Activated CD4-positive, alpha-beta T cell treated with anti-CD3 and anti-CD28 coated beads for 24 hours (primary cell): Measurements from ENCODE around the gene RAPGEF2.
"Not testable (repeated sequence)": the region's sequence is repeated elsewhere in the genome, so short reads cannot be mapped to it uniquely, and the experiment has no call there.

ENCODE experiments used
- DNase-seq, 2 donors: peaks; one replicate each; pipeline ENCODE4 v3.0.0-alpha.2; 2020; ENCODE audit warnings: low read depth in 2 of 2

RAPGEF2 gene

GRCh38 chr4:159239629-159240028, 136.8 kb downstream of the RAPGEF2 start:
- no peak for DNase-seq

GRCh38 chr4:159240046-159240445, 137.2 kb downstream of the RAPGEF2 start:
- DNase-seq = no peak

GRCh38 chr4:159240687-159241086, 137.8 kb downstream of the RAPGEF2 start:
- no peak for DNase-seq

- DNase-seq = no peak
Measured at GRCh38 chr4:159242427-159242826, 139.5 kb downstream of the RAPGEF2 start.

GRCh38 chr4:159248384-159249178, 145.7 kb downstream of the RAPGEF2 start:
- DNase-seq = no peak

GRCh38 chr4:159250751-159251325, 148.0 kb downstream of the RAPGEF2 start:
- no peak for DNase-seq

- DNase-seq = not testable (repeated sequence)
Measured at GRCh38 chr4:159251580-159251979, 148.7 kb downstream of the RAPGEF2 start.

- no peak for DNase-seq
Measured at GRCh38 chr4:159252491-159252890, 149.6 kb downstream of the RAPGEF2 start.

- no peak for DNase-seq
Measured at GRCh38 chr4:159256037-159256436, 153.2 kb downstream of the RAPGEF2 start.

- DNase-seq = no peak
Measured at GRCh38 chr4:159258889-159259560, 156.1 kb downstream of the RAPGEF2 start.

- DNase-seq = no peak
Measured at GRCh38 chr4:159264057-159264456, 161.2 kb downstream of the RAPGEF2 start.

- DNase-seq = no peak
Measured at GRCh38 chr4:159266981-159267868, 164.3 kb downstream of the RAPGEF2 start.

GRCh38 chr4:159267869-159268285, 165.0 kb downstream of the RAPGEF2 start:
- DNase-seq = no peak

GRCh38 chr4:159268607-159269006, 165.7 kb downstream of the RAPGEF2 start:
- DNase-seq = no peak

GRCh38 chr4:159269116-159269515, 166.2 kb downstream of the RAPGEF2 start:
- DNase-seq = no peak

- DNase-seq = no peak
Measured at GRCh38 chr4:159269956-159270355, 167.1 kb downstream of the RAPGEF2 start.

GRCh38 chr4:159271856-159272255, 169.0 kb downstream of the RAPGEF2 start:
- DNase-seq = no peak

- no peak for DNase-seq
Measured at GRCh38 chr4:159272273-159273140, 169.6 kb downstream of the RAPGEF2 start.

- no peak for DNase-seq
Measured at GRCh38 chr4:159273141-159273438, 170.2 kb downstream of the RAPGEF2 start.

- no peak for DNase-seq
Measured at GRCh38 chr4:159273841-159274240, 171.0 kb downstream of the RAPGEF2 start.

GRCh38 chr4:159278399-159278798, 175.5 kb downstream of the RAPGEF2 start:
- DNase-seq = no peak
